Measurements from ENCODE around the gene PPARD.
"Not testable (repeated sequence)": the region's sequence is repeated elsewhere in the genome, so short reads cannot be mapped to it uniquely, and the experiment has no call there.

PPARD gene

DNA sequence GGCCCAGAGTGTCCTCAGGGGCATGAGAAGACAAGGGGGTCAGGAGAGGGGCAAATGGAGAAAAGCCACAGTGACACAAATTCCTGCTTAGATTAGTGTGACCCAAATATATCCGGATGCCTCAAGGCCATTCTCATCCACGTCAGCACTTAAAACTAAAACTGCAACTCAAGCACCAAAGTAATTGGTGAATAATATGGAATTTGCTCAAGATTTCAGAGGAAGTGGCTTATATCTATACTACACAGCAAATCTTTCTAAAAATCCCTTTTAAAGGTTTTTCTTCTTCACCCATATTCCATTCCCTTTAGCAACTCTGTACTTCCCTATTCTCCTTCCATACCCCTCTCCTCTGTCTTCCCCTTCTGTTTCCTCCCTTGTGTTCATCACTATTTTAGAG, 29.6 kb upstream of the PPARD start:
- DNase-seq, result no peak

DNA sequence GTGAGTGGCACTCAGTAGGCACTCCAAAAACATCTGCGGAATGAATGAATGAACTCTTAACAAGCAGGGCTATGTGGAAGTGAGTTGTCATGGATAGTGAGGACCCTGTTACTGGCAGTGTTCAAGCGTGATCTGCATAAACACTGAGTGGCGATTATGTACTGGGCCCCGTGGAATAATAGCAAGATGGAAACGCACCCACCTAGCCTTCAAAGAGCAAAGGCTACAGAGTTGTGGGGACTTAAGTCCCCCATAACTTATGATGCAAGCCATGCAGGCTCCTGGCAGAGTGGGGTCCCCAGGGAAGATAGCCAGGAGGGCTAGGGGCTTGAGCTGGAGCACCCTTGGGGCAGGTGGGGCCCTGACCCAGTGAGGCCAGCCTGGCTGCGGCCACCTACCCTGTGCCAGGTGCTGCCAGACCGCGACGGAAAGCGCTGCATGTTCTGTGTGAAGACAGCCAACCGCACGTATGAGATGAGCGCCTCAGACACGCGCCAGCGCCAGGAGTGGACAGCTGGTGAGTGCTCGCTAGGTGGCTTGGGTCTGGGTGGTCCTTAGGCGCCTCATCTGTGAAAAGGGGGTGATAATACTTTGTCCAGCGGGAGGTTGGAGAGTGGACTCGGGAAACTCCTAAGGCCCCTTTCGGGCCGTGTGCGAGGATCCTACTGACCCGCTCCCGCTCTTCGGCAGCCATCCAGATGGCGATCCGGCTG, 24.7 kb upstream of the PPARD start:
- DNase-seq, result no peak

DNA sequence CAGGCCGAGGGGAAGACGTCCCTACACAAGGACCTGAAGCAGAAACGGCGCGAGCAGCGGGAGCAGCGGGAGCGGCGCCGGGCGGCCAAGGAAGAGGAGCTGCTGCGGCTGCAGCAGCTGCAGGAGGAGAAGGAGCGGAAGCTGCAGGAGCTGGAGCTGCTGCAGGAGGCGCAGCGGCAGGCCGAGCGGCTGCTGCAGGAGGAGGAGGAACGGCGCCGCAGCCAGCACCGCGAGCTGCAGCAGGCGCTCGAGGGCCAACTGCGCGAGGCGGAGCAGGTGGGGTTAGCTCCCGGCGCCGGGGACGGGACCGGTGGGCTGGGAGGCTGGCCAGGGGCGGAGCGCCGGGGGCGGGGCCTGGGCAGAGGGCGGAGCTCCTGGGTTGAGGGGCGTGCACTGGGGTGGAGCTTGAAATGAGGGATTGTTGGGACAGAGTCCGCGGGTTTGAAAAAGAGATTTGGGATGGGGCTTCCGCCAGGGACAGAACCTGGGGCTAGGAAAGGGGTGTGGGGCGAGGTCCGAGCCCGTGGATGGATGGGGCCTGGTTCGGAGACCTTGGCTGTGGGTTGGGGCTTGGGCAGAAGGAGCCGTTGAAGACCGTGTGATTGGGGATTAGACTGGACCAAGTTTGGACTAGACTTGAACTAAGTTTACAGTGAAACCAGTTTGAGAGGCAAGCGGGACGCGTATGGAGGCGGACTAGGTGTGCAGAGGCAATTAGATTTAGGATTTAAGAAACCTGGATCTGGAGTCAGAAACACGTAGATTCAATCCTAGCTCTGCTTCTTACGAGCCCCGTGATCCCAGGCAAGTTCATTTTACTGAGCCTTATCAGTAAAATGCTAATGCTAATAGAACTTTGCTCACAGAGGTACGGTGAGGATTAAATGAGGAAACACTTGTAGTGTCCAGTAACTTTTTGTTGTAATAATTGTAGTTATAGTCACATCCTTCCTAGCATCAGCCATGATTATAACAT, 23.9 kb upstream of the PPARD start:
- no peak for DNase-seq

DNA sequence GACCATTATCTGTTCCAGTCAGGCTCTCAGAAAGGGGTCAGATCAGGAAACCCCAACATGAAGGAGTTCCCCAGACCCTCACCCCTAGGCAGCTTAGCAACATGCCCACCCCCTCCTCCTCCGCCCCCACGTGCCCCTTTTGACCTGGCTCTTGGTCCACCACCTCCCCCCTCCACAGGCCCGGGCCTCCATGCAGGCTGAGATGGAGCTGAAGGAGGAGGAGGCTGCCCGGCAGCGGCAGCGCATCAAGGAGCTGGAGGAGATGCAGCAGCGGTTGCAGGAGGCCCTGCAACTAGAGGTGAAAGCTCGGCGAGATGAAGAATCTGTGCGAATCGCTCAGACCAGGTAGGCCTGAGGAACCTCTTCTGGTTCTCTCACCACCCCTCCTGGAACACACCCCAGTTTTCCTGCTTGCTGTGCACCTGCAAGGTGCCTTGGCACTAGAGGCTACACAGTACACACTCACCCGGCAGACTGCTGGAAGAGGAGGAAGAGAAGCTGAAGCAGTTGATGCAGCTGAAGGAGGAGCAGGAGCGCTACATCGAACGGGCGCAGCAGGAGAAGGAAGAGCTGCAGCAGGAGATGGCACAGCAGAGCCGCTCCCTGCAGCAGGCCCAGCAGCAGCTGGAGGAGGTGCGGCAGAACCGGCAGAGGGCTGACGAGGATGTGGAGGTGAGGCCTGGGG, 22.9 kb upstream of the PPARD start:
- DNase-seq, result no peak

DNA sequence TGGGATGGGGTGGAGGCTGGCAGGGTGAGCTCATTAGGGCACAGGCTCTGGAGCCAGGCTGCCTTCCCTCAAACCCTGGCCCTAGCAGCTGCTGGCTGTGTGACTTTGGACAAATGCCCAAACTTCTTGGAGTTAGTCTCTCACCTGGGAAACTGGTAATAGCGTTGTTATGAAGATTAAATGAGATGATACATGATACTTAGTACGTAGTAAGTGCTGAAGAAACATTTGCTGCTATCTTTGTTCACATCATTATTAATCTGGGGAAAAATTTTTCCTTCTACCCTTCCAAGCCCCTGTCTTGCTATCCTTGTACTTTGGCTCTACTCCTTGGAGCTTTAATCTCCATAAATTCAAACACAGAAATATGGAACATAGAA, 22.3 kb upstream of the PPARD start:
- DNase-seq, result no peak

DNA sequence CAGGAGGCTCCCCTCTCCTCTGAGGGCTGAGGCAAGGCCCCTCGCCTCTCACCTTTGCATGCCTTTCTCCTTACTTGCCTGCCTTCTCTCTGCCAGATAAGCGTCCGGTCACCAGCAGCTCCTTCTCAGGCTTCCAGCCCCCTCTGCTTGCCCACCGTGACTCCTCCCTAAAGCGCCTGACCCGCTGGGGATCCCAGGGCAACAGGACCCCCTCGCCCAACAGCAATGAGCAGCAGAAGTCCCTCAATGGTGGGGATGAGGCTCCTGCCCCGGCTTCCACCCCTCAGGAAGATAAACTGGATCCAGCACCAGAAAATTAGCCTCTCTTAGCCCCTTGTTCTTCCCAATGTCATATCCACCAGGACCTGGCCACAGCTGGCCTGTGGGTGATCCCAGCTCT, 21.3 kb upstream of the PPARD start:
- DNase-seq, result no peak

DNA sequence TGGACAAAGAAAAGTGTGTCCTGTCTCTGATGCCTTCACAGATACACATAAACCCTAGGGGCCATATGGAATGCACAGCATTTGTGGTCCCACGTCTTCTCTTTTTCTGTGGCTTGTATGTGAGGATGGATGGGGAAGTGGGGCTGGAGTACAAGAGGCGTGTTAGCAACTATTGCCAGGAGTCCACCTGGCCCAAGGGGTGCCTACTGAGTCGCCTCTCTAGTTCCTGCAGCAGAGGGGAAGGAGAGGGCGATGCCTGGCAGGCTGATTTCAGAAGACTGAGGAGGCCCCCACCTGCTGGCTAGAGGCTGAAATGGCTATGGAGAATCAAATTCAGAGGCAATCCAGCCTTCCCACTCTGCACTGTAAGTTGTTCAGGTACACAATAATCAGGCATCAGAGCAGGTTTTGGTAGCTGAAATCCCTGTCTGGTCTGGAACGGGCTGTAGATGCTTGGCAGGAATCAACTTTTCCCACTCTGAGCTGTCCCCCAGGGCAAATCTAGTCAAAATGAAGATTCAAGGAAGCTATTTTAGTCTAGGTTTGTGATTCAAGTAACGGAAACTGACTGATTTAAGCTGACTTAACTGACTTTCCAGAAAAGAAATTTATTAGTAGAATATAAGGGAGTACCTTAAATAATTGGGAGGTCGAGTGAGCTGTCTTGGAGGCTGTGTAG, 14.9 kb upstream of the PPARD start:
- DNase-seq, result peak; percentile 87

DNA sequence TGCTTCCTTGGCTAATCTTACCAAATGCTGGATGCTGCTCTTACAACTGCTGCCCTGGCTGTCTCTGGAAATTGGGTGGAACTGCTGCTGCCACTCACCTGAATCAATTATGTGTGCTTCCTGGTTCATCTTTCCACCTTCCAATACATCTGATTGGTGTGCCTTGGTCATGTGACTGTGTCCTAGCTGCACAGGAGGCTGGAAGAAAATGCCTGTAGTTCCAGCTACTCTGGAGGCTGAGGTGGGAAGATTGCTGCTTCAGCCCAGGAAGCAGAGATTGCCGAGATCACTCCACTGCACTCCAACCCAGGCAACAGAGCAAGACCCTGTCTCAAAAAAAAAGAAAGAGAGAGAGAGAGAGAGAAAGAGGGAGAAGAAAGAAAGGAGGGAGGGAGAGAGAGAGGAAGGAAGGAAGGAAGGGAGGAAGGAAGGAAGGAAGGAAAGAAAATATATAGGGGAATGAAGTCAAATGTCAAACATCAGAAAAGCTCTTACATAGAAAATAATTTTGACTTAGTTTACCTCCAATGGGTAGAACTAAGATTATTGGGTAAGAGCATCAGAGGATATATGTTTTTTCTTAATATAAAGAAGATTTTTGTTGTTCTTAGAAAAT, 14.1 kb upstream of the PPARD start:
- no peak for DNase-seq

DNA sequence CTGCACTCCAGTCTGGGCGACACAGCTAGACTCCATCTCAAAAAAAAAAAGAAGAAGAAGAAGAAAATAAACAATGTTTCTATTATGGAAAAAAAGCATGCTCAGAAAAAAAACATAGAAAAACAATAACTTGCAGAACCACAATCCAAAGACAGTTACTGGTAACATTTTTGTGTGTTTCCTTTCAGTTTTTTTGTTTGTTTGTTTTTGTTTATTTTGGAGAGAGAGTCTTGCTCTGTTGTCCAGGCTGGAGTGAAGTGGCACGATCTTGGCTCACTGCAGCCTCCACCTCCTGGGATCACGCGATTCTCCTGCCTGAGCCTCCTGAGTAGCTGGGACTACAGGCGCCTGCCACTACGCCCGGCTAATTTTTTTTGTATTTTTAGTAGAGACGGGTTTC, 13.4 kb upstream of the PPARD start:
- not testable (repeated sequence) for DNase-seq

DNA sequence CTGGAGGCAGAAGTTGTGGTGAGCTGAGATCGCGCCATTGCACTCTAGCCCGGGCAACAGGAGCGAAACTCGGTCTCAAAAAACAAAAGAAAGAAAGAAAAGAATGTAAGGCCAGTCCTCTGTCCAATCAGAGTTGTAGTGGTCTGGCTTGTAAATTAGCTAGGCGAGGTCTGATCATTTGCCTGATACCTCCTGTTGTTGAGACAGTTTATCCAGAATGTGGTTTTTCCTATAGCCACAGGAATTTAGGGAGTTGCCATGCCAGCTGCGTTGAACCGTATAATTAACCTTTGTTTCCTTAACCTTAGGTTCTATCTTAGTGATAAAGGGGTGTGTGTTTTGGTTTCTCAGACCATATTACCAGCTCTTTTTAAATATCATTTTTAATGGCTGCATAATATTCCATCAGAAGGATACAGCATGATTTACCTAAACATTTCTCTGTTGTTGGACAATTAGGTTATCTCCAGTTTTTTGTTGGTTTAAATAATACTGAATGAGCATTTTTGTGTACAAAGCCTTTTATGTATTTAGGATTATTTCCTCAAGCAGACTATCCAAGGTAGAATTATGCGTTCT, 11.7 kb upstream of the PPARD start:
- no peak for DNase-seq

DNA sequence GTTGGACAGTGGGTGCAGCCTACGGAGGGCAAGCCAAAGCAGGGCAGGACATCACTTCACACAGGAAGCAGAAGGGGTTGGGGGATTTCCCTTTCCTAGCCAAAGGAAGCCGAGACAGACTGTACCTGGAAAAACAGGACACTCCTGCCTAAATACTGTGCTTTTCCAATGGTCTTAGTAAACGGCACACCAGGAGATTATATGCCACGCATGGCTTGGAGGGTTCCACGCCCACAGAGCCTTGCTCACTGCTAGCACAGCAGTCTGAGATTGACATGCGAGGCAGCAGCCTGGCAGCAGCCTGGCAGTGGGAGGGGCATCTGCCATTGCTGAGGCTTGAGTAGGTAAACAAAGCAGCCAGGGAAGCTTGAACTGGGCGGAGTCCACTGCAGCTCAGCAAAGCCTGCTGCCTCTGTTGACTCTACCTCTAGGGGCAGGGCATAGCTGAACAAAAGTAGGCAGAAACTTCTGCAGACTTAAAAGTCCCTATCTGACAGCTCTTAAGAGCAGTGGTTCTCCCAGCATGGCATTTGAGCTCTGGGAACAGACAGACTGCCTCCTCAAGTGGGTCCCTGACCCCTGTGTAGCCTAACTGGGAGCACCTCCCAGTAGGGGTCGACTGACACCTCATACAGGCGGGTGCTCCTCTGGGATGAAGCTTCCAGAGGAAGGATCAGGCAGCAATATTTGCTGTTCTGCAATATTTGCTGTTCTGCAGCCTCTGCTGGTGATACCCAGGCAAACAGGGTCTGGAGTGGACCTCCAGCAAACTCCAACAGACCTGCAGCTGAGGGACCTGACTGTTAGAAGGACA, 10.1 kb upstream of the PPARD start:
- peak; percentile 56 for DNase-seq

DNA sequence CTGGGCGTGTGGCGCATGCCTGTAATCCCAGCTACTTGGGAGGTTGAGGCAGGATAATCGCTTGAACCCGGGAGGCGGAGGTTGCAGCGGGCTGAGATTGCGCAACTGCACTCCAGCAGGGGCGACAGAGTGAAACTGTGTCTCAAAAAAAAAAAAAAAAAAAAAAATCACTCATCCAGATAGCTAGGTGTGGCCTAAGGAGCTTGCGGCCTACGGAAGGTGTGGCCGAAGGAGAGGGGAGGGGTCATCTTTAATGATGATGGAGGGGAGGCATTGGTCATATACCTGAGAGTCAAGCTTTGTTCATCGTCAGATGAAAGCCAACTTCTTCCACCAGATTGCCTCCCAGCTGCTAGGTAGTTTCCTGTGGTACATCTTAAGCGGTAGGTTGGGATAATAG, 801 bp upstream of the PPARD start:
- DNase-seq, result no peak

DNA sequence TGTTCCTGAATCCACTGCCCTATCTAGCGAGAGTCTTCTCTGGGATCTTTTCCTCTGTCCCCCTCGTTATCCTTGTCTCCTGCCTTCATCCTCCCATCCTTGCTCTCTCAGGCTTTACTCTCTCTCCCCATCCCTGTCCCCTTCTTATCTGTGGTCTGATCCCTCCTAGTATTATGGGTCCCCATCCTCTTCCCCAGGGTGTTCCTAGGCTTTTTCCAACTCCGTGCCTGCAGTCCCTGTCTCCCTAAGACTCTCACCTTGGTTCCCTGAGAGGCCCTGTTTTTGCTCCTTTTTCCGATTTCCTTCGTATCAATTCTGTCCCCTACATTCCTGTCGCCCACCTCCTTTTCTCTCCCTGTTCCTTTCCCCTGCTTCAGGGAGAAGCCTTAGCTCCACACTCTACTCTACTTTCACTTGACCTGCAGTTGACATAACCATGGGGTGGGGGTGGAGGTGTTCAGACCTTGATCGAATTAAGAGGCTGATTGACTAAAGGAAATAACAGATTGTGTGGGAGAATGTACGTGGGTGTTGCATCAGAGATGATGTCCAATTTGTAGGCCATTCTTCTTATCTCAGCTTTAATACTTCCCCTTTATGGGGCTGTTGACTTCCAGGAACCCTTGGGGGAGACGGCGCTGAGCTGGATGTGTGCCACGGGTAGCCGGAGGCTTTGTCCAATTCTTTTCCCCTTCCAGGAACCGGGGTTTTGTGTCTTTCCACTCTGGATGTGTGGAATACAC, 905 bp downstream of the PPARD start:
- peak; percentile 82 for DNase-seq

DNA sequence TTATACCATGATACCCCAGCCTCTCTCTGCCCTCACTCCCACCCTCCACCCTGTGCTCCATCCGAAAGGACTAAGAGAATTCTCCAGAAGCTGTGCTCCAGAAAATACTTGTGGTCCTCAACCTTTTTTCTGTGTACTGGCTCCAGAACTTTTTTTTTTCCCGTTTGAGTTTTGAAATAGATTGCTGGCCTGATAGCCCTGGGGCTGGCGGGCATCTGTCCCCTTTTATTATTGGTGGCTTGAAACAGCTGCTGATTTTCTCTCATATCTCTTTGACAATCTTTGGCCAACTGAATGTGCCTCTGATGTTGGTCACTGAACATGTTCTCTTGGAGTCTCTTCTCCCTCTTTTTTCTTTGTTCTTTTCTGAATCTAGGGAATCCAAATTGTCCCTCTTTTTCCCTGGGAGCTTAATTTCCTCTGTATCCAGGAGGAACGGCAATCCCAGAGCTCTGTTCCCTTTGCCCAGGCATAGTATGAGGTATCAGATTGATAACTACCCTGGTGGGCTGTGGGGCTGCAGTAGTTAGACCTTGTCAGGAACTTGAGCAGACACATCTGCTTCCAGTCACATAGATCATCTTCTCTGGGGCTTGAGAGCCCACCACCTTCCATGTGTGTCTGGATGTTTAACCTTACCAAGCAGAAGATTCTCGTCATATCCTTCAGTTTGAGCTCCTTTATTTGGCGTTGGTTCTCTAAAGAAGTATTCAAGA, 1.6 kb downstream of the PPARD start:
- peak; percentile 48 for DNase-seq

DNA sequence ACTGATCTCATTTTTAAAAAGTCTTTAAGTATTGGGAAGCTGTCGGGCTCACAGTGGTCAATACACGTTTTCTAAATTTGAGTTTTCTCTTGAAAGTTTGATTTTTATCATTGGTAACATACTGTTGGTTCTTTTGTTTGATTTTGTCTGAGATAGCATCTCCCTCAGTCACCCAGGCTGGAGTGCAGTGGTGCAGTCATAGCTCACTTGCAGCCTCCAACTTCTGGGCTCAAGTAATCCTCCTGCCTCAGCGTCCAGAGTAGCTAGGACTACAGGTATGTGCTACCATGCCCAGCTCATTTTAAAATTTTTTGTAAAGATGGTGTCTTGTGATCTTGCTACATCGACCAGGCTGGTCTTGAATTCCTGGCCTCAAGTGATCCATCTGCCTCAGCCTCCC, 9.1 kb downstream of the PPARD start:
- DNase-seq, result no peak

DNA sequence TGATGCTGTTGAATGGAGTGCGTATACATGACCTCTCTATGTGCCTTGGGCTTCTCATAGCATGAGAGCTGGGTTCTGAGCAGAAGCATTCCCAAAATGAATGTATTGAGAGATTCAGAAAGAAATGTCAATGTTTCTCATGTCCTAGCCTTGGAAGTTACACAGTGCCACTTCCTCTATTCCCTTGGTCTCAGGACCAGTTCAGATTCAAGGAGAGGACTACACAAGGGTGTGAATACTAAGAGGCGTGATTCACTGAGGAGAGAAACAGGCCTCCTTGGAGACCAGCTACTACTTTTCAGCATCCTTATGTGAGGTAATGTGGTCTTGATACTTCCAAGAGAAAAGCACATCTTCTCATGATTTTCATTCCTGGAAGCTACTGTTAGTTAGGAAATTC, 10.4 kb downstream of the PPARD start:
- DNase-seq, result no peak

DNA sequence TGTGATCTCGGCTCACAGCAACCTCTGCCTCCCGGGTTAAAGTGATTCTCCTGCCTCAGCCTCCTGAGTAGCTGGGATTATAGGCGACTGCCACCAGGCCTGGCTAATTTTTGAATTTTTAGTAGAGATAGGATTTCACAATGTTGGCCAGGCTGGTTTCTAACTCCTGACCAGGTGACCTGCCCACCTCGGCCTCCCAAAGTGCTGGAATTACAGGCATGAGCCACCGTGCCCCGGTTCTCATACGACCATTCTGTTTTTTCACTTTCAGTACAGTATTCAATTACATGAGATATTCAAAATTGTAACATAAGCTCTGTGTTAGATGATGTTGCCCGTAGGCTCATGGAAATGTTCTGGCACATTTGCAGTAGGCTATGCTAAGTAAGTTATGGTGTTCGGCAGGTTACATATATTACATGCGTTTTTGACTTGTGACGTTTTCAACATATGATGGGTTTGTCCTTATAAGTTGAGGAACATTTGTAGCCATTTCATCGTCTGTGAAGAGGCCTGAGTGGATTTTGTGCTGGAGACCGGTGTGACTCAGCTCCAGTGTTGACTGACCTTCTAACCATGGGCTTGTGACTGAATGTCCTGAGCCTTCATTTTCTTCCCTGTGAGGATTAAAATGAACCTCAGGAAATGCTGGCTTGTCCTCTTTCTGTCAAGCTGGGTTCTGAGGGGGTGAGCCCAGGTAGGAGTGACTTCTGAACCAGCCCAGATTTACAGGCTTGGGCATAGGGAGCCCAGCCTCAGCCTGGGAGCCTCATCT, 12.2 kb downstream of the PPARD start:
- no peak for DNase-seq

DNA sequence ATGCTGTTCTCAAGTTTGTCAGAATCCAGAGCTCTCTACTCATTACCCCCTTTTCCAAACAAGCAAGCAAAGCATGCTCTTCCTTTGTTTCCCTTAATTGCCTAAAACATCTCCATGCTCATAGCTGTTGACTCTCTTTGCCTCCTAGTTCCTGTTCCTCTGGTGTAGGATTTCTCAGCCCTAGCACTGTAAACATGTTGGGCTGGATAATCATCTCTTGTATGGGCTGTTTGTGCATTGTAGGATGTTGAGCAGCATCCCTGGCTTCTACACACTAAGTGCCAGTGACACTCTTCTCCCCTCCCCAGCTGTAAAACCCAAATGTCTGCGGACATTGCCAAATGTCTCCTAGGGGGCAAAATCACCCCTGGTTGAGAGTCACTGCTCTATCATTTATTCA, 14.0 kb downstream of the PPARD start:
- no peak for DNase-seq

DNA sequence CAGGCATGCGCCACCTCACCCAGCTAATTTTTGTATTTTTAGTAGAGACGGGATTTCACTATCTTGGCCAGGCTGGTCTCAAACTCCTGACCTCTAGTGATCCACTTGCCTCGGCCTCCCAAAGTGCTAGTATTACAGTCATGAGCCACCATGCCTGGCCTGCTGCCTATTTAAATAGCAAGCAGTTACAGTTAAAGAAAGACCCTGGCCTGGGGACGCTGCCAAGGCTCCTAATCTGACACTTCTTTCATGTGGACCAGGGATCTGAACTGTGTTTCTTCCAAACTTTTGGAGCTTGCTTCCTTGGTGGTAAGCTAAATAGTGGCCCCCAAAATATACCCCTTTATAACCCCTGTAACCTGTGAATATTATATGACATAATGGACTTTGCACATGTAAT, 15.3 kb downstream of the PPARD start:
- DNase-seq, result no peak
